ENCODE data around the gene EN1.

Gene EN1

DNA sequence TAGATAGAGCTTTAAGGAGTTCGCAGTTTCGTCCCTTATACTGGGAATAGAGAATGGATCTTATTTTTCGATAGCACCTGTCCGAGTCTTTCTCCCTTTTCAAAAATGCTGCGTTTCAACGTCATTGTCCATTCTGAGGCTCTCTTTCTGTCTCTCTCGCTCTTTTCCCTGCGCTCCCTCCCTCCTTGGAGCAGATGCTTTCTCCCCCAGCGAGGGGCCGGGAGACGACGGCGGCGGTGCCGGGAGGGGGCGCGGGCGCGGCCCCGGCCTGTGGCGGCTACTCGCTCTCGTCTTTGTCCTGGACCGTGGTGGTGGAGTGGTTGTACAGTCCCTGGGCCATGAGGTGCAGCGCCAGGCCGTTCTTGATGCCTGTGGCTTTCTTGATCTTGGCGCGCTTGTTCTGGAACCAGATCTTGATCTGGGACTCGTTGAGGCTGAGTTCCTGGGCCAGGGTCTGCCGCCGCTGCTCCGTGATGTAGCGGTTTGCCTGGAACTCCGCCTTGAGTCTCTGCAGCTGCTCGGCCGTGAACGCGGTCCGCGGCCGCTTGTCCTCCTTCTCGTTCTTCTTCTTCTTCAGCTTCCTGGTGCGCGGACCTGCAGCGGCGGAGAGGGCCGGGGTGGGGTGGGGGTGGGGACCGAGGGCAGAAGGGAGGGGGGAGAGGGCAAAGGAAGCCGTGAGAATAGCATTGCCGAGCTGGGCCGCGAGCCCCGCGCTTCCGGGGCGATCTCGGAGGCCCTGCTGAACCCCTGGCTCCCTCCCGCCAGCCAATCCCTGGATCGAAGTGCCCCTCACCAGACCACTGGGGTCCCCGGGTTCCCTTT, 4.6 kb downstream of the EN1 start:
- no peak for DNase-seq

DNA sequence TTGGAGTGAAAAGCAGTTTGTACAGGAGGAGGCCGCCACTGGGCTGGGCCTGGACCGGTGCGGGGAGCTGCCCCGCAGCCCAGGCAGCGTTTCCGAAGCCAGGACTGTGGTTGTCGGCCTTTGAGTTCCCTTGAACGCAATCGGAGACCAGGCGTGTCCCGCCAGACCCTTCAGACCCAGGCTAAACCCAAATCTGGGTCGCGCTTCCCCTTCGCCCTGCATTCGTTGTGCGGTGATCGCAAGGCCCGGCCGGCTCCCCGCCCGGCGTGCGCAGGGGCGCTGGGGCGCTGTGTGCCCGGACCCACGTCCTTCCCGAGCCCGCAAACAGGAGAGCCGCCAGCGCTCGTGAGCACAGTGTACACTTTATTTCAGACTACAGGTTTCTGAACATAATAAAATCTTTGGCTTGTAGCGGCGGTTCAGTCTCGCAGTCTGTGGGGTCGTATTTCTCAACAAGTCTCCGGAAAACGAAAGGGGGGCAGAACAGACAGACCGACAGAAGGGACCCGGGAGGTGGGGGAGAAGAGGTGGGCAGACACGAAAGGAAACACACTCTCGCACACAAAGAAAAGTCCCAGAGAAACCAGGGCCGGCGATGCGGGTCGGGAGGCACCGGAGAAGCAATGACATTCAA, 5.5 kb downstream of the EN1 start:
- no peak for DNase-seq

DNA sequence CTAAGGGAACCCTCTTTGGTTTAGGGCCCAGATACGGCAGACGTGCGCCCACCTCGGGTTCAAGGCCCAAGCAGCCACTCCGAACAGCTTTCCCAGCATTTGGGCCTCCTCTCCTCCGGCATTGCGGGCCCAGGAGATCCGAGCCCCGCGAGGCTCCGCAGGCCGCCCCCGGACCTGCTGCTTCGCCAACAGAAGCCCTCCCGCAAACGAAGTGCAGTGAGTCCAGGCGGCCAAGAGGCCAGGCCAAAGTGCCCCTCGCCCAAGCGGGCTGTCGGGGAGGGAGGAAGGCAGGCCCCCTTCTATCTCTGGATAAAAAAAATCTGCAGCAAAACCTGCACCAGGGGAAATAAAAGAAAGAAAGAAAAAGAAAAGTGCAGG, 6.0 kb downstream of the EN1 start:
- DNase-seq, result no peak

DNA sequence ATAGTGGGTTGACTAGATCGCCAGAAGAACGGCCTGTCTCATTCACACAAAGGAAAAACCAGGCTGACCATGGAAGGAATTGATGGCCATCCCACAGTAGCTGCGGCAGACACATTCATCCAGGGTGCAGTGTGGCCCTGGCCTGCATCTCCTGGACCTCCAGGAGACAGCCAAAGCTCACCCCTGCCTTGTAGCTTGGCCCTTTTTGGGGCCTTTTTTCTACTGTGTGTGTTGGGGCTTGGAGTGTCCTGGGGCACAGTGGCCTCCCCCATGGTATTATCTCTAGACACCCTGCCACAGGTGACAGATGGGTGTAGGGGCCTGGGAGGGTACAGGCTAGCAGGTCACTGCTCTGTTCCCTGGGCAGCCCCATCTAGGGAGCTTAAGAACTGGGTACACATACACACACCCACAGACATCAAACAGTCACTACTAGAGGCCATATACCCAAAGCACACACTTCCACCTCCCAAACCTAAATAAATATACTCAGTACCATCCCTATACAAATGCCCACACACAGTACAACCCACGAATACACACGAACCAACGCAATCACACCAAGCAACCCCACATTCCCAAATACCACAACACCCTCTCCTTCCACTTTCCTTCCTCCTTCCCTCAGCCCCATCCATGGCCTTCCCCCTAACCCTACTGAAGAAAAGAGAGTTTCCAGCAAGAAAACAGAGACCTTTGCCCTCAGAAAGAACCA, 8.6 kb downstream of the EN1 start:
- DNase-seq, result no peak

DNA sequence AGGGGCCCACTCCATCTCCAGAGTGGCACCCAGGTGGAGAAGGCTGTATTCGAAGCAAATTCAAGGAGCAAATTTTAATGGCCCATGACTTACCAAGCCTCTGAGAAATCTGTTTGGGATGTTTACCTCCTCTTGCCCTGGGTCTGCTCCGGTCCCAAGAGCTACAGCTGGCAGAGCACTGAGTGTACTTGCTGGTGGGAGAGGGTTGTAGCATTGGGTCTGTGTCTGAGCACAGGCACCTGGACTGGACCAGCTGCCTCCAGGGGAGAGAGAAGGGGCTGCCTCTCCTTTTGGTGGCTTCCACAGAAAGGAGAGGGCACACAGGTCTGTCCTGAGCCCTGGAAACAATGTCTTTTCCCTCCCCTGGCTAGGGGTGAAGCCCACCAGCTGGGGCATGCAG, 9.8 kb downstream of the EN1 start:
- no peak for DNase-seq

DNA sequence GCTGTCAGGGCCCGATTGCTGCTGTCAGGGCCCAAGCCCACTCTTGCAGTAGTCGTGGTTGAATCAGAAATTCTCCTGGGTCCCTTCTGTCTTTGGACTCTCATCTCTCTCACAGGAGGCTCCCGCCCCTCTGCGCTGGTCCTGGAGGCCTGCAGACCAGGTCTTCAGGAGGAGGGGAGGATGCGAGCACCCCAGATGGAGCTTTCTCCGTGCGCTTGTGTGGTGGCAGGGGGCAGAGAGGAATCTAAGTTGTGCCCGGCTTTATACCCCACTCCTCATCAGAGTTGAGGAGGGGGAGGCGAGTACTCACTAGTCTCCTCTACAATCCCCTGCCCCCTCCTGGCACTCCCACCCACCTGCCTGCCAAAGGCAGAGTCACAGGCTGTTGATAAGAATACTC, 10.4 kb downstream of the EN1 start:
- DNase-seq, result no peak

DNA sequence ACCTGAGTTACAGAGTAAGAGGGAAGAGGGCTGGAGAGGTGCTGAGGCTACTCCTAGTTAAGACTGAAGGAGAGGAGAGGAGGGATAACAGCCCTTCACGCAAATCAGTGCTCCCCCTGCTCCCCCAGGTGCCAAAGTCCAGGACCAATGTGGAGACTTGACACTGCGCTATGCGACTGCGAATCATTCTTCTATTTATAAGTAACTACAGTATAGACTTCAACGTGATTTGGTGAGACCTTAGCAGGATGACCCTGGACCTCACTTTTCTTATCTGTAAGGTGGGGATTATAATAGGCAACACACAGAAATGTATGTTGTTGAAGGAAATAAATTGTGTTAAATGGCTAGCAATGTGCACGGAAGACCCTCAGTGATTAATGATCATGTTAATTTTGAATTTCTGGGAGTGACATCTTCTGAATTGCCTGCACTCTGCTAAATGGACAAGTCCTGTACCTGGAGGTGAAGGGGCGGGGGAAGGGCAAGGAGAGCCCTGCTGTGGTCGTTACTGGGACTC, 11.0 kb downstream of the EN1 start:
- no peak for DNase-seq

DNA sequence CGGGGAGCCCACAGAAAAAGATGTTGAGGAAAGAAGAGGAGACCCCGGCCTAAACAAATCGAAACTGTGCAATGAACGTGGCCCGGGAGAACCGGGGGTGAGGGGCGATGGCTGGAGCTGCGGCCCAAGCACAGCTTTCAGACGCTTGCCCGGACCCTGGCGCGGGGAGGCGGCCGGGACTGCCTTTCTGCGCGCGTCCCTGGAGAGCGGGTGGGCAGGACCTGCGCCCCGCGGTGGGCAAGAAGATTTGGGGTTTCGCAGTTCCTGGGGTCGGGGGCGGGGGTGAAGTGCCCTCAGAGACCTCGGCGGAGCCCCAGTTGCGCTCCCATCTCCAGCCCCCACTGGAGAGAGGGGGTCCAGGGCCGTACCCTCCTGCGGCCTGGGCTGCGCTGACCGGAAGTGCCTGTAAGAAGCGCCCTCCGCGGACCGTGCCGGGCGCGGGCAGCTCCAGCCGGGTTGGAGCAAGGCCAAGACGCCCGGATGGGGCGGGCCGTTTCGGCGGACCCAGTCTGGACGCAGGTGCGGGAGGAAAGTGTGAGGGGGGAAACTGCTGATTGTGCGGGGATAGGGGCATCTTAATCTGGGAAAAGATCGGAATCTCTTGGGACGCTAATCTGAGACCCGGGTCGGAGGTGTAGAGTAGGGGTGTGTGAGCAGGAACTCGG, 11.6 kb downstream of the EN1 start:
- DNase-seq, result no peak

DNA sequence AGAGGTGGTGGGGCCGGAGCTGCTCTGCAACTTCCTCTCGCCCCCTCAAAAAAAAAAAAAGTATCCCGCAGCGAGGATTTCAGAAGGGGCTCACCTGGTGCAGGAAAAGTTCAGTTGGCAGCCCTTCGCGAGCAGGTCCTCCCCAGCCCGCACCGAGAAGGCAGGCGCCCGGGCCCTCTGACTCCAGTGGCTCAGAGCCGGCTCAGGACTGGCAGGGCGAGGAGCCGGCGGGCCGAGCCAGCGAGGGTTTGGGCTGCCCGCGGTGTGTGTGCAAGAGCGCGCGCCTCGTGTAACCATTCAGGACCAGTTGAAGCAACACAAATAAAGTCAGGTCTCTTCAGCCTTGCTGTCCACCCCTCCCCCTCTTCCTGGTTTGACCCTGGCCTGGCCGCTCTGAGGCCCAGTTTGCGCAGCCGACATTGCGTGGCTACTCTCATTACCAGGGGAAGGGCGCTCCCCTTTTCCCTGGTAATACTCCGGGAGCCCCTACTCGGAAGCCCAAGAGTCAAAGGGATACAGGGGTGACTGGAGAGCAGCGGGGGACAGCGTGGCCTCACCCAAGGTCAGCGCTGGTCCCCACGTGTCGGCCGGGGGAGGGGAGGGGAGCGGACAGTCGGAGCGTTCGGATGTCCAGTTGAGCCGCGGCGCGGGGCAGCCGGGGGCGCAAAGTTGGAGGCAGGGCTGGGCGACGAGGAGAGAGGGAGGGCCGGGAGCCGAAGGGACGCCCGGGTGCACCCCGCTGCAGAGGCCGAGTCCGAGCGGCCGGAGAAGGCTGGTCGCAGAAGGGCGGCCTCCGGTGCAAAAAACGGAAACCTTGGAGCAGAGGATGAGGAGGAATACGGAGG, 12.3 kb downstream of the EN1 start:
- DNase-seq, result no peak

DNA sequence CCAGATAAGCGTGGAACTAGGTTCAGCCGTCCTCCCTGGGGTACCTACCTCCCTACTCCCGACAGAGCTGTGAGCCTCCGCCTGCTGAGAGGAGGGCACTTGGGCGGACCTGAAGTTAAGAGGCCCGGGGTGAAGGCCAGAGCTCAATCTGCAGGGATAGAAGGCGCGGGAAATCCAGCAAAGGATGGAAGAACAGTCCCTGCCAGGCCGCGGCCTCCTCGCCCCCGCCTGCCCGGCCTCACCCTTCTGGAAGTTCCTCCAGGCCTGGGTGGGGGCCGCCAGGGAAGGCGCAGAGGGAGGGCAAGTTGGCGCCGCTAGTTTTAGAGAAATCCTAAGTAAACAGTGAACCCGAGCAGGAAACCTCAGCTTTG, 13.0 kb downstream of the EN1 start:
- DNase-seq, result no peak

DNA sequence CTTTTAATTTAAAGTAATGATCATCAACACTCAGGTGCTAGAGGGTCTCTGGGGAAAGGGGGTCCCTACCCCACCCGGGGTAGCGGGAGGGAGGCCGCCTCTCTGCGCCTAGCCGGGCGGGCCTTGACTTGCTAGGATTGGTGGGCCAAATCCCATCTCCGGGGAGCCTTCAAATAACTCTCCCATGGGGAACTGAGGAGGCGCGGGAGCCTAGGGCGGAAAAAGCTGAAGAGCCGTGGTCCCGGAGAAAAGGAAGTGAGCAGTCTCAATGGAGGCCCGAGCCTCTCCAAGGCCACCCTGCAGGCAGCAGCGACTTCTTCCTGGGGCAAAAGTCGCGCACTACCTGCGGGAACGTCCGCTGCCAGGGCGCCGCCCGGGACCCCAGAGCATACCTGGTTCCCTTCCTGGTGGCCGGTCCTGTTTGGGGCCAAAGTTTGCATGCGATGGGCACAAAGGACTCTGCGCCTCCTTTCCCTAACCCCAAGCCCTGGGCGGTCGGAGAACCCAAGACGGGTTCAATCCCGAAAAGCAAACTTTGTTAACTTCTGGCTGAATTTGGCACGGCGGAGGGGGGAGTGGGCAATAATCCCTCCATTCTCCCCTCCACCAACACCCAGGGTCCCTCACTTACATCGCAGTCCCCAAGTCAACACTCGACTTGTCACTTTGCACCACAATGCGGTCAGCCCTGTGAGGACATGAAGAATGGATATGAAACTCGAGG, 13.6 kb downstream of the EN1 start:
- DNase-seq, result no peak

DNA sequence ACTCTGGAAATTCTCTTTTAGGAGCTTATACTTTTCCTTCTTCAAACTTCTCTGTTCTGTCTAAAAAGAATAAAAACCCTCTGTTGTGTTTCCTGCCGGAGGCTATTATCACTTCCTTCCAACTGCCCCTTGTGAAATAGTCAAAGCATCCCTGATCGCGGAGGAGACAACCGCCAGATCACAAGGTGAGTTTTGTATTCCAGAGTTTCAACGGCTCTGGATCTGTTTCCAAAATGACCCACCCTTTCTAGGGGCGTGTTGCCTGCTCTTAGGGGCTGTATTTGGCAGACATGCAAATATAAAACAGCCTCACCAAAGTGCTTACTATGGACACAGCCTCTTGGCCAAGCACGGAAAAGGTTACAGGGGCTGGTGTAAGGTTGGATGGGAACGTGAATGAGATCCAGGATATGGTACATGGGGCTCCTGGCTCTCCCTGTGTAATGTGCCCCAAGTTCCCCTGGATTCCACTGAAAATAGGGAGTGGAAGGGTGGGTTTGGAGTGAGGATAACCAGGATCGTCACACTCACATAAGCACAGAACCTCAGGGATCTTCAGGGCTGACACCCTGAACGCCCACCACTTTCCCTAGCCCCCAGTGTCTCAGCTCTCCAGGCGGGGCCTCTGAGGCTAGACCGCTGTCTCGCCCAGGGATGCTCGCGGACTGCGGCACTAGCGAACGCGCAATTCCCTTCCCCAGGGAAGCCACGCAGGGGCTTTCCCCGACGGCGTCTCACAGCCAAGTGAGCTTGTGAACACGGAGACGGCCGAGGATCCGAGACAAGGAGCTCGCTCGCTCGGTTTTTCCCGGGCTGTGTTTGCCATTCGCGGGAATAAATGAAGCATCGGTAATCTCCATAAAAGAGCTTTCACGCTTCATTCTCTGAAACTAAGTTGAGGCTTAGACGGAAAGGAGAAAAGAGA, 14.4 kb downstream of the EN1 start:
- no peak for DNase-seq

DNA sequence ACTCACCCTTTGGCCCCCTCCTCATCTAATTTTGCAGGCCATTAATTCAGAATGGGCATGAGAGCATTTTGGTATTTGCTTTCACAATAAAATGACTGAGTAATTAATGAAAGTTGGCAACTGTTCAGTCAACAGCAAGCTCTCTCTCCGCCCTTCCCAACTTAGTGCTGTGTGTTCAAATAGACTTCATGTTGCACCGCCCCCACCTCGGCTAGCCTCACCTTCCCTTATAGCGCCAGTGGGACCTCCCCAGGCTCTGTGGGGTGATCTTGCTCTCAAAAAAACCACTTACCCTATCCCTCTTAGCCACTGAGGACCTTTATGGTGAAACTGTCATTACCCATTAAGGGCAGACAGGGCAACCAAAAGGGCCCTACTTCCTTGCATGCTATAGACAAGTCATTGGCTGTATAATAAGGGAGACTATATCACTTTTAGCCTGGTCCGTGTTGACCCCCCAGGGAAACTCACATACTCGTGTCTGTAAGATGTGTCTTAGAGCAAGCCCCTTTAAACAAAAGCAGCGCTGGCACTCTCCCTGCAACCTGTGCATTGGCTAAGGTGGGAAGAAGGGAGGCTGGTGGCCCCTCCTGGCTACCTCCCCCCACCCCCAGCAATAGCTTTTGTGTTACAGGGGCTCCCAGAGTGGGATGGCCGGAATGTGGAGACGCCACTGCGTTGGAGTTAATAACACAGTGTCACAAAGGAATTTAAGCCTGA, 15.2 kb downstream of the EN1 start:
- no peak for DNase-seq

DNA sequence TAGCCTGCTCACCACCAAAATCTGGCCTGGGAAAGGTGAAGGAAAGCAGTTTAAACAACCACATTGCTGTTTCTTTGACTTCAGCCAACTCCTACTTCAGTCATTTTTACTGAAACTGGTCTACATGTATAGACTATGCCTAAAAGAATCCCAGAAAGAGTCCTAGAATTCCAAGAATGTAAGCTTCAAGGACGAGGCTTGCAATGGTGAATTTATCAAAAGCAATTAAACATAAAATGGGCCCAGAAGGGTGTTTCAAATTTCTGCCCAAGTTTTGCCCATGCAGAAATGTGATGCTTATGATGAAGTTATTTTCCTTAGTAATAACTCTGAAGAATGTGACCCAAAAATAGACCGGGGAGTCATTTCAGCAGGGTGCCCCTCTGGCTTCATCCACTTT, 16.6 kb downstream of the EN1 start:
- DNase-seq, result no peak

DNA sequence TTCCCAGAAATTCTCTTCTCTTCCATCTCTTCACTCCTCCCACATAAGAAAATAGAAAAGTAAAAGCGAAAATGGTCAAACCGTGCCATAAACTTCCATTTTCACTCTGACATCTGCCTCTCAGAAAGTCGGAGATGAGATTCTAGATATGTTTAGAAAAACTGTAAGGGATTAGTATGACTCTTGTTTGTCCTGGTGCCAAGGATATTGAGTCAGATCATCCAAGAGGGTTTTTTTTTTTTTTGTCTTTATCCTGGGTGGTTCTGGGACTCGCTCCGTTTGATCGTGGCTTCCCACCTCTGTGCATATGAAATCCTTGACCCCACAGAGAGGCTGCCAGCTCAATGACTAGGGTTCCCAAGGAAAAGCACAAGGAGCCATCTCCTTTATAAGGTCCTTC, 17.3 kb downstream of the EN1 start:
- DNase-seq, result no peak

DNA sequence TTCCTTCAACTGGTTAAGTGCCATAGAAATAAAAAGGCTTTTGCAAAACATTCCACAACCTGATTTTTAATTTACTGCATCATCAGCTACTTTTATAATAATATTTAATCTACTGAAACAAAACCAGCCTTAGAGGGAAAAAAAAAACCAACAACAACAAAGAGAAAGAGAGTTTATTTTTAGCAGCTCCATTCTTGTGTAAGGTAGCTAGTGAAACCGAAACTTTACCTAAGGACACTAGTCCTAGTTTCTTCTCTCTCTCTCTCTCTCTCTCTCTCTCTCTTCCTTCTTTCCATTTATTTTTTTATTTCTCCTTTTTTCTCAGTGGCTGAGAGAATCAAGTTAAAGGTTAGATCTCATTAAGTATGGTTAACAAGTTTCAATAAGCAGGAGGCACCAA, 21.4 kb downstream of the EN1 start:
- no peak for DNase-seq

DNA sequence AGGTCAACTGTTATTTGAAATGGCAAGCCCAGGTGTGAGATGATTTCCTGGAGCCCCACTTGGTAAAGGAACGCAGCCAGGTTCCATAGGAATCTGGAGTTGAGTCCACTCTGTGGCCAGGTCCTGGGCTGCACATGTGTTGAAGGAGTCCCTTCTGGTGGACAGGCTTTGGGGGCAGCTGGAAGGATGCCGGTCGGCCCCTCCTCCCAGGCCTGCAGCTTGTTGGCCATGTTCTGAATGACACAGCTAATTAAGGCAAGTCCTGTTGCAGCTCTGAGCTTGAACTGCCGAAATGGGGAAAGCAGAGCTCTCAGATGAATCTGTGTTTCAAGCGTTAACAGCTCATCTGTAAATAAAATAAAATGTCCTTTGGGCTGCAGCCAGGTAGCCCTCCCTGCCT, 23.8 kb downstream of the EN1 start:
- no peak for DNase-seq

DNA sequence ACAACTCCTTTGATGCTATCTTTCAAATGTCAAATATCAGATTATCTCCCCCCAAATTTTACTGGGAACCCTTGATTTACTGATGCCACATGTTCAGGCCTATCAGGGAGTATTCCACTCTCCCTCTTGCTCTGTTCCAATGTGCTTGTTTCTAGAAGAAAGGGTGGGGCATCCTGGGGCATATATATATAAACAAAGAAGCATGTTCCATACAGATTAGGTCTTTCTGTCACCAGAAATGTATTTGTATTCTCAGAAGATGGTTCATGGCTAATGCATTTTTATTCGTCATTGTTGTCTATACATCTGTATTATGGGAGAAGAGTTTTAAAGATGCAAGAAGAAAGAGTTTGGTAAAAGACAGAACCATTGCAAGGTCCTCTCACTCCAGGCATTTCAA, 24.9 kb downstream of the EN1 start:
- no peak for DNase-seq

DNA sequence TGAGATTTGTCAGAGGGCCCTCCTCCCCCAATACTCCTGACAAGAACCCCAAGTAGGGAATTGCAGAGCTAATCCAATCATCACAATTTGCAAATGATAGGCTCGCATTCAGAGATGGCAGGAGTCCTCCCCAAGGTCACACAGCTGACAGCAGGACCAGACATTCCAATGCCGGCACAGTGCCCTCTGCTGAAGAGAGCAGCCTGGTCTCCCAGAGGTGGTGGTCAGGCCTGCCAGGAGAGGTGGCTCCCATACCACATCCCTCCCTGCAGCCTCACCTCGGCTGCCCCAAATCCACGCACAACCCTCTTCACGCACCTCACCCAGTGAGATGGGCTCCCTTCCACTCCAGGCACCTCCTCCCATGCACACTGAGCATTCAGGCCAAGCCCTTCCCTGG, 25.4 kb downstream of the EN1 start:
- DNase-seq, result no peak

DNA sequence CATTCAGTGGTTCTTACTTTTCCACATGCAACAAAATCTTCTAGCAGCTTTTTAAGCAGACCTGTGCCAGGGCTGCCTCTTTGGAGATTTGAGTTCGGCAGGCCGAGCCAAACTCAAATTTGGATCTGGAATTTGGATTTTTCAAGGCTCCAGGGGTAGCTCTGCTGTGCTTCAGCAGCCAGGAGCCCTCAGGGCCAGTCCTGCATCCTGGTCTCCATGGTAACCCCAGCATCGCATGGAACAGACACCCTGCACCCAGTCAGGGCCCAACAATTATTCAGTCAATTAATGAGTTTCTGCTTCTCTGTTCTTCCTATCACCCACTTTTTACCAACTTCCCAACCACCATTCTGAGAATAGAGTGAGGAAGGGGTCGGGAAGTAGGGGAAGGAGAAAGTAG, 30.0 kb downstream of the EN1 start:
- DNase-seq, result no peak

Data from NCI-H446 treated with DMSO at 0.1 percent for 48 hours (cell line).